GM06990 (cell line): ENCODE measurements around the gene G6PC1.

ENCODE experiments used
- DNase-seq: peaks from one replicate; pipeline ENCODE4 v3.0.0-alpha.2; 2011; ENCODE audit not compliant: insufficient read length; ENCODE audit errors: extremely low read depth
- H3K27me3 ChIP-seq: replicated peaks from 2 replicates; pipeline ENCODE4 v1.6.0; 2011; ENCODE audit warnings: low read length; ENCODE audit not compliant: control insufficient read depth, insufficient read depth
- H3K36me3 ChIP-seq: 2 replicates; pipeline ENCODE4 v1.5.1; 2011; ENCODE audit warnings: low read length; ENCODE audit not compliant: control insufficient read depth, insufficient read depth
- H3K4me3 ChIP-seq: replicated peaks from 2 replicates; pipeline ENCODE4 v1.5.1; 2011; ENCODE audit warnings: low read depth, mild to moderate bottlenecking, control low read depth, low read length
- CTCF ChIP-seq: IDR thresholded peaks from 2 replicates; pipeline ENCODE4 v1.5.1; 2011; ENCODE audit warnings: low read length, control low read depth, mild to moderate bottlenecking, inconsistent platforms; ENCODE audit not compliant: insufficient read depth, poor library complexity, severe bottlenecking

G6PC1 gene

GRCh38 chr17:42929497-42929844 lies 28.9 kb downstream of the G6PC1 start:
- Histone ChIP-seq H3K27me3 (no peaks in the 10 kb centered on the region), H3K4me3 (no peak overlapping the region), H3K36me3 (no peaks in the 10 kb centered on the region)
- TF ChIP-seq CTCF: no peak
- no peak for DNase-seq

- no peak overlapping the region for H3K4me3 ChIP-seq
- no peak for DNase-seq
- peak; percentile 72 for TF ChIP-seq CTCF
- no peaks in the 10 kb centered on the region; the same call in 1 of the 2 replicates for H3K27me3 ChIP-seq
- H3K36me3 ChIP-seq: no peaks in the 10 kb centered on the region
Observed at GRCh38 chr17:42937712-42938596, 37.4 kb downstream of the G6PC1 start.

- H3K27me3 ChIP-seq: no peaks in the 10 kb centered on the region
- H3K4me3 ChIP-seq: no peak overlapping the region
- no peaks in the 10 kb centered on the region; the same call in 1 of the 2 replicates for H3K36me3 ChIP-seq
- DNase-seq: no peak
- TF ChIP-seq CTCF: no peak
Observed at GRCh38 chr17:42944211-42944610, 43.6 kb downstream of the G6PC1 start.

GRCh38 chr17:42946812-42947211 lies 46.2 kb downstream of the G6PC1 start:
- H3K27me3 ChIP-seq: no peaks in the 10 kb centered on the region
- H3K4me3 ChIP-seq: no peak overlapping the region
- H3K36me3 ChIP-seq: peaks cover 2% of the 10 kb centered on the region
- no peak for DNase-seq
- TF ChIP-seq CTCF: no peak

GRCh38 chr17:42950044-42950783 lies 49.6 kb downstream of the G6PC1 start:
- DNase-seq: no peak
- no peak for TF ChIP-seq CTCF
- H3K27me3 ChIP-seq: no peaks in the 10 kb centered on the region
- H3K4me3 ChIP-seq: no peak overlapping the region
- peaks cover 10% of the 10 kb centered on the region for H3K36me3 ChIP-seq
